Measurements from ENCODE around the gene DNAH14.

DNA sequence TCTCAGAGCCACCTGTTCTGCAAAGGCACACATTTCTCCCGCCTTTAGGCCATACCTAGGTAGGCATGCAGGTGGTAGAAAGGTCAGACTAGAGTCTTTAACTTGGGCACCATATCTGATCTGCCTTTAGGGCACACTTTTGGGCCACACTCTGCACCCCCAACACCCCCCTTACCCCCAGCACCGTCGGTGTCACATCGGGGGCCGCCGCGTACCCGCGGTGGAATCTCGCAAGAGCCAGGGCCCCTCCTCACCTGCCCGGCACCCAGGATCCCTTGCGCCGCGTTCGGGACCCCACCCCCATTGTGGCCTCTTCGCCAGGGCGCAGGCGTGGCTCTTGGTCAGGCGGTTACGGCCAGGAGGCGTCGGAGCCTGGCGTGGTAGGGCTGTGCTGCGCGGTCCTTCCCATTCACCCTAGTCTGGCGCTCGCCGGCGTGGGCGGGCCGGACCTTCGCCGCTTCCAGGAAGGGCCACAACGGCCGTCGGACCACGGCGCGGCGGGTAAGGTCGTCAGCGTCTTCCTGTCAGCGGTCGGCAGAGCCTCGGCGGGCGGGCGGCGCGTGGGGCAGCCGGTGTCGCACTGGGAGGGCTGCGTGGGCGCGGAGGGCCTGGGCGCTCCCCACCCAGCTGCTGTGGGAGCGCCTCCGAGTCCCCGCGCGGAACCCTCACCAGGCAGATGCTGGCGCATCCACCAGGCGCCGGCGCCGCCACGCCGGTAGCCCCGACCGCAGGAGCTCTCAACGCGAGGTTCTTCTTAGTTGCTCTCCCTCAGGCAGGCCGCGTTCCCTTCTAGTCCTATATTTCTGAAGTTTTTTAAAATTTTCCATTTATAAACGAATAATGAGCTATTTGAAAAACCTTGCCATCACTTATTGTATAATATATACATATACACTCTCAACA is at the start of gene DNAH14:
- TF ChIP-seq CTCF (conservative IDR thresholded peaks at IDR 0.05; ENCODE audit: low read depth in 2 of 2) (no peak), ZNF331 (CRISPR knock-in tag; IDR thresholded peaks at IDR 0.05; ENCODE audit: low read depth) (no peak), POLR2AphosphoS5 (IDR thresholded peaks at IDR 0.05; ENCODE audit: low read depth) (peak; percentile 97), EZH2 (IDR thresholded peaks at IDR 0.05; ENCODE audit: low read depth, unreplicated experiment) (no peak)

Measured in GM23338 (cell line).